Right cardiac atrium (tissue), 5 donors: ENCODE results near the gene ALS2CL. TPM values are rescaled to one million over a fixed set of nuclear protein-coding genes. Genes with fewer than 3 reads are reported as not detected.

Source experiments
- ATAC-seq, 2 donors: fragments of 200-7000 bp; cut with Tn5 transposase; one replicate each; pipeline versions ENCODE4 v1.8.0 to v1.9.1; 2020; ENCODE audit warnings: moderate library complexity in 2 of 2, mild to moderate bottlenecking in 1 of 2
- DNase-seq, 3 donors: peaks; one replicate each; pipeline ENCODE4 v3.0.0-alpha.2; 2020
- H3K27ac ChIP-seq: one replicate; pipeline ENCODE4 v1.5.1; 2013; ENCODE audit warnings: mild to moderate bottlenecking, low read length, control low read depth, moderate library complexity
- H3K27me3 ChIP-seq: one replicate; pipeline ENCODE4 v1.6.1; 2013; ENCODE audit not compliant: control insufficient read depth, insufficient read depth
- H3K4me1 ChIP-seq: one replicate; pipeline ENCODE4 v1.6.1; 2013; ENCODE audit warnings: low read length; ENCODE audit not compliant: control insufficient read depth, insufficient read depth
- H3K4me3 ChIP-seq: one replicate; pipeline ENCODE4 v1.5.1; 2013; ENCODE audit warnings: low read length, control low read depth
- H3K9me3 ChIP-seq: one replicate; pipeline ENCODE4 v1.6.1; 2013; ENCODE audit warnings: low read length; ENCODE audit not compliant: control insufficient read depth
- WGBS: extraction: QIAGEN DNeasy Blood & Tissue Kit; methylation state at CpG from one replicate; pipeline ENCODE4 v1.1.7; 2013; 5-methylcytosine and 5-hydroxymethylcytosine counted together
- intact Hi-C, 4 donors: fragments of 100-400 bp; cut with DNase I; formaldehyde crosslinking; loops; one replicate each; pipeline versions ENCODE4 v1.11.0 to v1.14.0; 2022 to 2023
- polyA plus RNA-seq: library from polyadenylated mRNA; stranded (reverse); fragments of 200-250 nt; gene quantifications from one replicate; pipeline ENCODE4 v1.2.3, GENCODE V29; 2013
- total RNA-seq, 4 donors: library from RNA; stranded (reverse); fragmentation: NEBNext Ultra II Directional; extraction: Animal tissue kit (Norgen Biotek cat#: 25700); gene quantifications; one replicate each; pipeline ENCODE4 v1.2.1, GENCODE V29; 2021
- donor health status: healthy with polysubstance abuse.
- donor health status: DM: no; HTN: yes; CAD: no.
- donor health status: DM: no; HTN: no; CAD: no.
- donor health status: DM: no; HTN: yes; CAD: no; lungs with severe emphysema.
- donor health status: DM: yes; HTN: yes; CAD: no.

The ALS2CL gene
- total and polyA plus RNA-seq, 5 donors, result 16.1 to 33.1 (median 18.8) TPM

- intact Hi-C loops, result no loop called here
- Histone ChIP-seq H3K4me3 (no peak overlapping the region), H3K27ac (no peak overlapping the region), H3K9me3 (no peaks in the 10 kb centered on the region), H3K27me3 (no peaks in the 10 kb centered on the region), H3K4me1 (no peaks in the 10 kb centered on the region)
- 89% methylated on average over 4 of the region's 4 CpGs for WGBS
- DNase-seq (no peak), ATAC-seq (no peak)
Observed at GRCh38 chr3:46729038-46729437, 35.6 kb upstream of the ALS2CL start.

- no peaks in the 10 kb centered on the region for H3K4me1 ChIP-seq
- intact Hi-C loops, result no loop called here
- DNase-seq (no peak), ATAC-seq (no peak)
- H3K27ac ChIP-seq, result no peak overlapping the region
- WGBS, result 46% methylated on average over 6 of the region's 6 CpGs
- no peaks in the 10 kb centered on the region for H3K27me3 ChIP-seq
- H3K9me3 ChIP-seq, result no peaks in the 10 kb centered on the region
- H3K4me3 ChIP-seq, result no peak overlapping the region
Observed at GRCh38 chr3:46725621-46726314, 32.3 kb upstream of the ALS2CL start.

- Histone ChIP-seq H3K4me1 (no peaks in the 10 kb centered on the region), H3K4me3 (no peak overlapping the region), H3K27ac (no peak overlapping the region), H3K9me3 (no peaks in the 10 kb centered on the region), H3K27me3 (no peaks in the 10 kb centered on the region)
- DNase-seq (no peak), ATAC-seq (no peak)
- WGBS, result 74% methylated on average over 4 of the region's 4 CpGs
- intact Hi-C loops, result no loop called here
Observed at GRCh38 chr3:46724424-46724823, 30.9 kb upstream of the ALS2CL start.

- intact Hi-C loops, result no loop called here
- no peak overlapping the region for H3K27ac ChIP-seq
- 92% methylated on average over 5 of the region's 5 CpGs for WGBS
- H3K27me3 ChIP-seq, result no peaks in the 10 kb centered on the region
- H3K9me3 ChIP-seq, result no peaks in the 10 kb centered on the region
- H3K4me3 ChIP-seq, result no peak overlapping the region
- H3K4me1 ChIP-seq, result no peaks in the 10 kb centered on the region
- ATAC-seq (no peak), DNase-seq (no peak)
Observed at GRCh38 chr3:46722443-46722842, 29.0 kb upstream of the ALS2CL start.

GRCh38 chr3:46721009-46721408 is 27.5 kb upstream of the ALS2CL start:
- intact Hi-C loops, result no loop called here
- no peak for ATAC-seq
- H3K9me3 ChIP-seq, result no peaks in the 10 kb centered on the region
- H3K4me3 ChIP-seq, result no peak overlapping the region
- no peaks in the 10 kb centered on the region for H3K4me1 ChIP-seq
- H3K27me3 ChIP-seq, result no peaks in the 10 kb centered on the region
- no peak overlapping the region for H3K27ac ChIP-seq
- whole genome bisulfite sequencing, result 65% methylated on average over 2 of the region's 2 CpGs
- DNase-seq, result no peak

GRCh38 chr3:46719735-46720271 is 26.3 kb upstream of the ALS2CL start:
- H3K9me3 ChIP-seq, result no peaks in the 10 kb centered on the region
- DNase-seq, result no peak
- no peak overlapping the region for H3K4me3 ChIP-seq
- no peaks in the 10 kb centered on the region for H3K27me3 ChIP-seq
- no peak overlapping the region for H3K27ac ChIP-seq
- no peak for ATAC-seq
- no peaks in the 10 kb centered on the region for H3K4me1 ChIP-seq
- WGBS, result 87% methylated on average over 4 of the region's 4 CpGs
- intact Hi-C loops, result loop anchor here in 1 of 4 donors (10.0 kb wide), 1 partner anchor 115 kb away; no protein-coding TSS in a partner anchor

GRCh38 chr3:46719044-46719565 is 25.6 kb upstream of the ALS2CL start:
- Histone ChIP-seq H3K4me1 (no peaks in the 10 kb centered on the region), H3K4me3 (no peak overlapping the region), H3K27me3 (no peaks in the 10 kb centered on the region), H3K27ac (no peak overlapping the region), H3K9me3 (no peaks in the 10 kb centered on the region)
- ATAC-seq, result no peak
- 71% methylated on average over 2 of the region's 2 CpGs for WGBS
- no peak for DNase-seq
- intact Hi-C loops, result loop anchor here in 1 of 4 donors (10.0 kb wide), 1 partner anchor 116 kb away; no protein-coding TSS in a partner anchor

GRCh38 chr3:46717447-46718231 is 24.2 kb upstream of the ALS2CL start, which contains the start of gene PRSS50:
Gene PRSS50, minus strand, starts transcription at chr3:46717869. Its CDS starts 45 bp downstream, at chr3:46717824.
- Histone ChIP-seq H3K4me3 (no peak within 1 kb of the TSS), H3K9me3 (no peaks in the 10 kb centered on the region), H3K27me3 (no peaks in the 10 kb centered on the region), H3K27ac (no peak within 1 kb of the TSS), H3K4me1 (no peaks in the 10 kb centered on the region)
- intact Hi-C loops, result loop anchor here in 1 of 4 donors (10.0 kb wide), 1 partner anchor 117 kb away; no protein-coding TSS in a partner anchor
- DNase-seq, result peak in 1 of 3 donors; percentile 60
- peak in 1 of 2 donors; percentile 11 for ATAC-seq
- 42% methylated on average over 61 of the region's 61 CpGs for WGBS

- WGBS, result 84% methylated on average over 19 of the region's 19 CpGs
Observed at GRCh38 chr3:46716461-46717441, 23.3 kb upstream of the ALS2CL start.

More at GRCh38 chr3:46716461-46717441, 23.3 kb upstream of the ALS2CL start:
- no peak overlapping the region for H3K4me3 ChIP-seq
- H3K27me3 ChIP-seq, result no peaks in the 10 kb centered on the region
- intact Hi-C loops, result loop anchor here in 1 of 4 donors (10.0 kb wide), 1 partner anchor 118 kb away; no protein-coding TSS in a partner anchor
- DNase-seq, result peak in 1 of 3 donors; percentile 41
- no peaks in the 10 kb centered on the region for H3K4me1 ChIP-seq
- ATAC-seq, result no peak
- H3K9me3 ChIP-seq, result no peaks in the 10 kb centered on the region
- no peak overlapping the region for H3K27ac ChIP-seq
